Astrocyte (in vitro differentiated cells and primary cell): Measurements from ENCODE around the gene SHISA2. TPM values are rescaled to one million over a fixed set of nuclear protein-coding genes. Genes with fewer than 3 reads are reported as not detected.

Experiments used
- DNase-seq: peaks from one replicate; pipeline ENCODE4 v3.0.0-alpha.2; 2010; ENCODE audit warnings: low read depth
- FAIRE-seq: peaks from 2 replicates; lab custom pipeline; 2011; peaks lifted over from hg19 to GRCh38; lab: Jason Lieb, UNC
- H2AFZ ChIP-seq: 2 replicates; pipeline ENCODE4 v1.6.0; 2012; ENCODE audit warnings: low read depth, low read length, inconsistent platforms
- H3K27ac ChIP-seq: 2 replicates; pipeline ENCODE4 v1.5.1; 2011; ENCODE audit warnings: low read depth, low read length, inconsistent platforms
- H3K27me3 ChIP-seq: 2 replicates; pipeline ENCODE4 v1.6.0; 2011; ENCODE audit warnings: low read length, inconsistent platforms; ENCODE audit not compliant: insufficient read depth
- H3K36me3 ChIP-seq: 2 replicates; pipeline ENCODE4 v1.5.1; 2011; ENCODE audit warnings: low read length, inconsistent platforms; ENCODE audit not compliant: insufficient read depth
- H3K4me1 ChIP-seq: 2 replicates; pipeline ENCODE4 v1.5.1; 2011; ENCODE audit warnings: low read length, inconsistent platforms; ENCODE audit not compliant: insufficient read depth
- H3K4me2 ChIP-seq: 2 replicates; pipeline ENCODE4 v1.6.0; 2012; ENCODE audit warnings: low read length, inconsistent platforms
- H3K4me3 ChIP-seq: 2 replicates; pipeline ENCODE4 v1.5.1; 2011; ENCODE audit warnings: low read depth, mild to moderate bottlenecking, low read length, inconsistent platforms; ENCODE audit not compliant: insufficient read depth
- H3K79me2 ChIP-seq: 2 replicates; pipeline ENCODE4 v1.6.0; 2012; ENCODE audit warnings: mild to moderate bottlenecking, low read length, inconsistent platforms; ENCODE audit not compliant: insufficient read depth
- H3K9ac ChIP-seq: 2 replicates; pipeline ENCODE4 v1.6.0; 2012; ENCODE audit warnings: mild to moderate bottlenecking, low read length, inconsistent platforms
- H3K9me3 ChIP-seq: 2 replicates; pipeline ENCODE4 v1.5.1; 2012; ENCODE audit warnings: low read depth, mild to moderate bottlenecking, low read length, inconsistent platforms; ENCODE audit not compliant: insufficient read depth
- H4K20me1 ChIP-seq: 2 replicates; pipeline ENCODE4 v1.6.0; 2012; ENCODE audit warnings: low read length, inconsistent platforms; ENCODE audit not compliant: insufficient read depth
- H3K27ac Mint-ChIP-seq: one replicate; pipeline ENCODE4 v1.8.0; 2021; ENCODE audit warnings: mild to moderate bottlenecking, mixed read lengths; ENCODE audit not compliant: unreplicated experiment
- H3K27me3 Mint-ChIP-seq: one replicate; pipeline ENCODE4 v1.8.0; 2021; ENCODE audit warnings: low read depth, mixed read lengths; ENCODE audit not compliant: unreplicated experiment
- H3K36me3 Mint-ChIP-seq: one replicate; pipeline ENCODE4 v1.8.0; 2021; ENCODE audit warnings: low read depth, mixed read lengths; ENCODE audit not compliant: unreplicated experiment
- H3K4me1 Mint-ChIP-seq: one replicate; pipeline ENCODE4 v1.8.0; 2021; ENCODE audit warnings: low read depth, mixed read lengths; ENCODE audit not compliant: unreplicated experiment
- H3K4me3 Mint-ChIP-seq: one replicate; pipeline ENCODE4 v1.8.0; 2021; ENCODE audit warnings: mild to moderate bottlenecking, moderate library complexity, mixed read lengths; ENCODE audit not compliant: unreplicated experiment
- H3K9me3 Mint-ChIP-seq: one replicate; pipeline ENCODE4 v1.8.0; 2021; ENCODE audit warnings: mild to moderate bottlenecking, mixed read lengths; ENCODE audit not compliant: unreplicated experiment
- EZH2 ChIP-seq: IDR thresholded peaks from 2 replicates; pipeline ENCODE4 v1.6.1; 2012; ENCODE audit warnings: mild to moderate bottlenecking, low read length, inconsistent platforms; ENCODE audit not compliant: insufficient read depth
- total RNA-seq: library from RNA; stranded (reverse); gene quantifications from 2 replicates; pipeline ENCODE4 v1.2.1, GENCODE V29; 2021
- TF ChIP-seq, protein P1 (sequence below): IDR thresholded peaks from 2 replicates; pipeline ENCODE4 v1.5.1; 2011; ENCODE audit warnings: low read depth, mild to moderate bottlenecking, inconsistent platforms, low read length, moderate library complexity; ENCODE audit not compliant: insufficient read depth

SHISA2 gene
- total RNA-seq, 1 donor from 2014 or later, result 6.0 TPM

- Histone ChIP-seq H3K4me1 (peaks cover 36% of the 10 kb centered on the region), H3K27ac (no peak overlapping the region), H3K4me3 (no peak overlapping the region), H2AFZ (no peak overlapping the region), H3K9me3 (no peaks in the 10 kb centered on the region), H3K27me3 (no peaks in the 10 kb centered on the region), H3K4me2 (no peak overlapping the region), H4K20me1 (no peaks in the 10 kb centered on the region), H3K36me3 (no peaks in the 10 kb centered on the region), H3K79me2 (no peaks in the 10 kb centered on the region), H3K9ac (no peak overlapping the region)
- H3K36me3 Mint-ChIP-seq, result no peaks in the 10 kb centered on the region
- FAIRE-seq, result no peak
- peaks cover 4% of the 10 kb centered on the region for H3K9me3 Mint-ChIP-seq
- peaks cover 27% of the 10 kb centered on the region for H3K4me1 Mint-ChIP-seq
- TF ChIP-seq, protein P1, sequence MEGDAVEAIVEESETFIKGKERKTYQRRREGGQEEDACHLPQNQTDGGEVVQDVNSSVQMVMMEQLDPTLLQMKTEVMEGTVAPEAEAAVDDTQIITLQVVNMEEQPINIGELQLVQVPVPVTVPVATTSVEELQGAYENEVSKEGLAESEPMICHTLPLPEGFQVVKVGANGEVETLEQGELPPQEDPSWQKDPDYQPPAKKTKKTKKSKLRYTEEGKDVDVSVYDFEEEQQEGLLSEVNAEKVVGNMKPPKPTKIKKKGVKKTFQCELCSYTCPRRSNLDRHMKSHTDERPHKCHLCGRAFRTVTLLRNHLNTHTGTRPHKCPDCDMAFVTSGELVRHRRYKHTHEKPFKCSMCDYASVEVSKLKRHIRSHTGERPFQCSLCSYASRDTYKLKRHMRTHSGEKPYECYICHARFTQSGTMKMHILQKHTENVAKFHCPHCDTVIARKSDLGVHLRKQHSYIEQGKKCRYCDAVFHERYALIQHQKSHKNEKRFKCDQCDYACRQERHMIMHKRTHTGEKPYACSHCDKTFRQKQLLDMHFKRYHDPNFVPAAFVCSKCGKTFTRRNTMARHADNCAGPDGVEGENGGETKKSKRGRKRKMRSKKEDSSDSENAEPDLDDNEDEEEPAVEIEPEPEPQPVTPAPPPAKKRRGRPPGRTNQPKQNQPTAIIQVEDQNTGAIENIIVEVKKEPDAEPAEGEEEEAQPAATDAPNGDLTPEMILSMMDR, result no peak
- no peak for TF ChIP-seq EZH2
- H3K27ac Mint-ChIP-seq, result peak overlapping the region; percentile 20
- no peak overlapping the region for H3K4me3 Mint-ChIP-seq
- no peak for DNase-seq
- H3K27me3 Mint-ChIP-seq, result peaks cover 7% of the 10 kb centered on the region
These were observed 26.6 kb downstream of the SHISA2 start for GRCh38 chr13:26025196-26025595.

DNA sequence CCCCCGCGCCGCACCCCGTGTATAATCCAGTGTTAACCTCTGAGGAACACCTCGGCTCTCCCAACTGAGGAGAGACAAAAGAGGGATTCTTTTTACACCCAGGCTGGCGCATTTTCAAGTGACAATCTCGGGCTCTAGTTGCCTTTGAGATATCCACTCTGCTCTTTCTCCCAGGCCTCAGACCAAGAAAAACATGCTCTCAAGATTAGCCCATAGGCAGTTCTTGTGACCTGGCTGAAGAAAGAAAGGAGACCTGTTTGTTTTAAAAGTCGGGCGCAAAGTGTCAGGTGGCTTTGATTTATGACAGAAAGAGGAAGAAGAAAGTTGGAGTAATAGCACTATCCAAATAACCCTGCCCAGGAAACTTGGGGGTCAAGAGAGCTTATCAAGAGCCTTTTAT, 27.3 kb downstream of the SHISA2 start:
- no peak overlapping the region for H3K4me3 Mint-ChIP-seq
- H3K4me2 ChIP-seq, result peak overlapping the region; percentile 16
- peaks cover 42% of the 10 kb centered on the region for H3K4me1 ChIP-seq
- H2AFZ ChIP-seq, result no peak overlapping the region
- no peak overlapping the region for H3K27ac Mint-ChIP-seq
- FAIRE-seq (no peak), DNase-seq (peak; percentile 59)
- no peaks in the 10 kb centered on the region for H3K9me3 Mint-ChIP-seq
- no peaks in the 10 kb centered on the region for H3K36me3 Mint-ChIP-seq
- H3K9ac ChIP-seq, result no peak overlapping the region
- no peaks in the 10 kb centered on the region for H3K79me2 ChIP-seq
- no peaks in the 10 kb centered on the region for H3K36me3 ChIP-seq
- H3K9me3 ChIP-seq, result no peaks in the 10 kb centered on the region
- peaks cover 3% of the 10 kb centered on the region for H3K27me3 Mint-ChIP-seq
- no peak overlapping the region for H3K27ac ChIP-seq
- no peaks in the 10 kb centered on the region for H3K27me3 ChIP-seq
- TF ChIP-seq, protein P1, result no peak
- TF ChIP-seq EZH2, result no peak
- H4K20me1 ChIP-seq, result no peaks in the 10 kb centered on the region
- peaks cover 34% of the 10 kb centered on the region for H3K4me1 Mint-ChIP-seq
- no peak overlapping the region for H3K4me3 ChIP-seq

DNA sequence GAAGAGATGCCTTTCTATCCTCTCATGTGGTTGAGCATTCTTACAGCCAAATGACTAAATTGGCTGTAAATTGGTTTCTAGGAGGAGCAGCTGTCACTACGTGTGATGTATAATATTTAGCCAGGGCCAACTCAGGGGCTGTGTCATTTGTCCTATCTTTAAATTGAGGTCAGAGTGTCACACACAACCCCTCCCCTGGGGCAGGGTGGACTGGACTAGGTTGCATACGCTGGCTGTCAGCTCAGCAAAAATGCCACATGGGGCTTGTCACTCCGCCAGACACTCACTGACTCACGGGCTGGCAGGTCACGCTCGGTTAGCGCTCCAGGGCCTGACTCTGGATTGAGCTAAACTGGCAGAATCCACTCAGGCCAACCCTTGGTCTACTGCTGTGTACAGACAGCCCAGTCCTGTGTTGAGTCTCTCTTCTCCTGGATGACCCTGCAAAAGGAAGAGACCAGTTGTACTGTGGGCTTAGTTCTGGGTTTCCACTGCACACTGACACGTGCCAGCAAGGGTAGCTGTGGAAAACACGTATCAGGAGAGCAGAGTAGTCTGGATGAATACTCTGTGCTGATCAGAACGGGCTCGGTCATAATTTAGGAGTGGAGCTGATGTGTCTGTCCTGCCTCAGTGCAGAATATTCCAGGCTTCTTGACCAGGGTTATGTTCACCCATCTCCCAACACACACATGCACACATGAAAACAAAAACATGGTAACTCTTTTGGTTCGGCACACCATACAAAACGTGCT, 29.1 kb downstream of the SHISA2 start:
- no peak overlapping the region for H3K4me3 ChIP-seq
- H4K20me1 ChIP-seq, result no peaks in the 10 kb centered on the region
- no peaks in the 10 kb centered on the region for H3K36me3 ChIP-seq
- no peak for TF ChIP-seq EZH2
- TF ChIP-seq, protein P1, result no peak
- H3K9me3 Mint-ChIP-seq, result no peaks in the 10 kb centered on the region
- H3K4me2 ChIP-seq, result peak overlapping the region; percentile 34
- peaks cover 58% of the 10 kb centered on the region for H3K4me1 ChIP-seq
- no peak overlapping the region for H3K4me3 Mint-ChIP-seq
- no peaks in the 10 kb centered on the region for H3K79me2 ChIP-seq
- H3K27me3 Mint-ChIP-seq, result peaks cover 3% of the 10 kb centered on the region
- peak overlapping the region; percentile 6 for H3K27ac ChIP-seq
- H2AFZ ChIP-seq, result no peak overlapping the region
- H3K4me1 Mint-ChIP-seq, result peaks cover 45% of the 10 kb centered on the region
- no peaks in the 10 kb centered on the region for H3K27me3 ChIP-seq
- H3K9ac ChIP-seq, result no peak overlapping the region
- peak; percentile 67 for DNase-seq
- FAIRE-seq, result no peak
- peak overlapping the region; percentile 72 for H3K27ac Mint-ChIP-seq
- no peaks in the 10 kb centered on the region for H3K36me3 Mint-ChIP-seq
- no peaks in the 10 kb centered on the region for H3K9me3 ChIP-seq
